Measurements from ENCODE around the gene DNAJB5. TPM values are rescaled to one million over a fixed set of nuclear protein-coding genes. Genes with fewer than 3 reads are reported as not detected.

Gene DNAJB5
- total RNA-seq, 1 donor from 2014 or later: 40.8 TPM

- no peaks in the 10 kb centered on the region for H3K27me3 ChIP-seq
- no peak for TF ChIP-seq CTCF (IDR thresholded peaks at IDR 0.05)
- H3K27ac ChIP-seq: no peak overlapping the region
- no peak for DNase-seq (ENCODE audit: low spot score in 2 of 2)
- no peak overlapping the region for H3K4me3 ChIP-seq
- intact Hi-C loops (cut with DNase I): no loop called here
- no peaks in the 10 kb centered on the region for H3K36me3 ChIP-seq
- H3K4me1 ChIP-seq: peaks cover 0 to 14% of the 10 kb centered on the region in 2 donors
- H3K9me3 ChIP-seq: no peaks in the 10 kb centered on the region
Observed at GRCh38 chr9:34980181-34980761, 9.3 kb upstream of the DNAJB5 start.

- H3K27ac ChIP-seq: peak overlapping the region in 1 of 2 donors; percentile 32
- intact Hi-C loops (cut with DNase I): no loop called here
- DNase-seq (ENCODE audit: low spot score in 2 of 2): no peak
- no peaks in the 10 kb centered on the region for H3K36me3 ChIP-seq
- peaks cover 0 to 14% of the 10 kb centered on the region in 2 donors for H3K4me1 ChIP-seq
- H3K4me3 ChIP-seq: no peak overlapping the region
- no peak for TF ChIP-seq CTCF (IDR thresholded peaks at IDR 0.05)
- H3K9me3 ChIP-seq: no peaks in the 10 kb centered on the region
- no peaks in the 10 kb centered on the region for H3K27me3 ChIP-seq
Observed at GRCh38 chr9:34982361-34982760, 7.2 kb upstream of the DNAJB5 start.

GRCh38 chr9:34983209-34983608, 6.3 kb upstream of the DNAJB5 start:
- Histone ChIP-seq H3K36me3 (no peaks in the 10 kb centered on the region), H3K9me3 (no peaks in the 10 kb centered on the region), H3K4me3 (no peak overlapping the region), H3K27me3 (no peaks in the 10 kb centered on the region), H3K4me1 (peaks cover 0 to 14% of the 10 kb centered on the region in 2 donors), H3K27ac (no peak overlapping the region)
- DNase-seq (ENCODE audit: low spot score in 2 of 2): no peak
- TF ChIP-seq CTCF (IDR thresholded peaks at IDR 0.05): no peak
- intact Hi-C loops (cut with DNase I): no loop called here

GRCh38 chr9:34984049-34984448, 5.5 kb upstream of the DNAJB5 start:
- no peak for DNase-seq (ENCODE audit: low spot score in 2 of 2)
- Histone ChIP-seq H3K4me3 (no peak overlapping the region), H3K27ac (no peak overlapping the region), H3K9me3 (no peaks in the 10 kb centered on the region), H3K36me3 (no peaks in the 10 kb centered on the region), H3K4me1 (peaks cover 0 to 20% of the 10 kb centered on the region in 2 donors), H3K27me3 (no peaks in the 10 kb centered on the region)
- intact Hi-C loops (cut with DNase I): no loop called here
- TF ChIP-seq CTCF (IDR thresholded peaks at IDR 0.05): no peak

GRCh38 chr9:34985311-34985899, 4.1 kb upstream of the DNAJB5 start:
- H3K27me3 ChIP-seq: no peaks in the 10 kb centered on the region
- DNase-seq (ENCODE audit: low spot score in 2 of 2): peak in 1 of 2 donors; percentile 71
- intact Hi-C loops (cut with DNase I): loop anchor here (1.0 kb wide), 1 partner anchor 86 kb away; no protein-coding TSS in a partner anchor
- H3K27ac ChIP-seq: no peak overlapping the region
- no peak overlapping the region for H3K4me3 ChIP-seq
- TF ChIP-seq CTCF (IDR thresholded peaks at IDR 0.05): peak; percentile 62 to 77 (median 68)
- H3K9me3 ChIP-seq: no peaks in the 10 kb centered on the region
- H3K4me1 ChIP-seq: peaks cover 0 to 21% of the 10 kb centered on the region in 2 donors
- H3K36me3 ChIP-seq: no peaks in the 10 kb centered on the region

Data from ascending aorta (tissue), 2 donors.